Gastrocnemius medialis (tissue), 4 donors: Measurements from ENCODE around the gene TIMM8B. TPM values are rescaled to one million over a fixed set of nuclear protein-coding genes. Genes with fewer than 3 reads are reported as not detected.

ENCODE experiments used
- ATAC-seq, 2 donors: fragments of 150-250 bp; one replicate each; pipeline ENCODE4 v1.9.1; 2016
- DNase-seq, 2 donors: peaks; one replicate each; pipeline ENCODE4 v3.0.0-alpha.2; 2019
- H3K27ac ChIP-seq, 4 donors: fragments of 200-600 bp; sonication (generic); 1 replicate in 1 of 4; 2 replicates in 3 of 4; pipeline ENCODE4 v1.5.1; 2016 to 2018; ENCODE audit warnings: mild to moderate bottlenecking in 2 of 4, moderate library complexity in 1 of 4
- H3K27me3 ChIP-seq, 3 donors: fragments of 200-600 bp; sonication (generic) in 2 of 3; 1 replicate in 1 of 3; 2 replicates in 2 of 3; pipeline versions ENCODE4 v1.5.1 to v1.6.0; 2016 to 2019; ENCODE audit warnings: mild to moderate bottlenecking in 1 of 3, moderate library complexity in 1 of 3
- H3K36me3 ChIP-seq, 2 donors: fragments of 200-600 bp; sonication (generic) in 1 of 2; one replicate each; pipeline ENCODE4 v1.5.1; 2017 to 2018
- H3K4me1 ChIP-seq, 2 donors: fragments of 200-600 bp; sonication (generic) in 1 of 2; one replicate each; pipeline ENCODE4 v1.5.1; 2016 to 2017; ENCODE audit warnings: mild to moderate bottlenecking in 2 of 2
- H3K4me3 ChIP-seq, 4 donors: fragments of 200-600 bp; sonication (generic) in 3 of 4; 1 replicate in 1 of 4; 2 replicates in 3 of 4; pipeline ENCODE4 v1.5.1; 2016 to 2019; ENCODE audit warnings: mild to moderate bottlenecking in 2 of 4
- H3K9me3 ChIP-seq, 3 donors: fragments of 200-600 bp; sonication (generic) in 2 of 3; 1 replicate in 1 of 3; 2 replicates in 2 of 3; pipeline ENCODE4 v1.5.1; 2016 to 2019
- CTCF ChIP-seq, 5 experiments: fragments of 450-650 bp in 3 of 5; fragments of 200-600 bp in 2 of 5; sonication (generic) in 2 of 5; IDR thresholded peaks in 4 of 5; conservative IDR thresholded peaks in 1 of 5; 1 replicate in 4 of 5; 2 replicates in 1 of 5; pipeline ENCODE4 v1.5.1; 2016 to 2019; ENCODE audit warnings: antibody characterized with exemption in 5 of 5, mild to moderate bottlenecking in 3 of 5, moderate library complexity in 3 of 5
- POLR2A ChIP-seq, 2 donors: fragments of 450-650 bp; IDR thresholded peaks; one replicate each; pipeline ENCODE4 v1.6.1; 2017; ENCODE audit warnings: antibody characterized with exemption in 2 of 2, mild to moderate bottlenecking in 2 of 2, moderate library complexity in 2 of 2
- in situ Hi-C, 4 donors: fragments of 200-750 bp; cut with MboI; loops; one replicate each; pipeline versions ENCODE4 v1.15.0 to v1.8.0; 2017; ENCODE audit warnings: low sequenced_read_pairs in 4 of 4
- intact Hi-C: fragments of 100-400 bp; cut with DNase I; formaldehyde crosslinking; loops from one replicate; pipeline ENCODE4 v1.15.1; 2023; ENCODE audit warnings: low total_unique reads
- total RNA-seq, 4 donors: library from RNA; depleted of rRNA; stranded (reverse); fragments of >200 nt; gene quantifications; one replicate each; pipeline versions ENCODE4 v1.1.0 to v1.2.3, GENCODE V29; 2016

Gene TIMM8B
- total RNA-seq, 4 donors from 2014 or later: 60.3 to 93.2 (median 69.4) TPM

GRCh38 chr11:112082729-112083128 is 3.8 kb downstream of the TIMM8B start:
- Histone ChIP-seq H3K36me3 (peaks cover 0 to 66% of the 10 kb centered on the region in 2 donors), H3K27me3 (no peaks in the 10 kb centered on the region), H3K9me3 (no peaks in the 10 kb centered on the region), H3K27ac (peak overlapping the region; percentile 79 to 97 (median 90)), H3K4me1 (peaks cover 15 to 32% of the 10 kb centered on the region in 2 donors), H3K4me3 (no peak overlapping the region)
- ATAC-seq: peak; percentile 45
- in situ Hi-C loops: loop anchor here in 1 of 4 donors (10.0 kb wide), 1 partner anchor 208 kb away; the partner anchor contains the start of genes ALG9, CFAP68 and FDXACB1
- TF ChIP-seq CTCF (IDR thresholded peaks at IDR 0.05 in 4 of 5, conservative IDR thresholded peaks at IDR 0.05 in 1 of 5): no peak
- TF ChIP-seq POLR2A (IDR thresholded peaks at IDR 0.05): peak; percentile 51 to 66
- intact Hi-C loops: loop anchor here (10.0 kb wide), 2 partner anchors 148 to 1232 kb away; partner anchors contain the start of genes DIXDC1 and TTC12
- peak; percentile 26 to 61 for DNase-seq

- Histone ChIP-seq H3K9me3 (no peaks in the 10 kb centered on the region), H3K27ac (peak within 1 kb of the TSS; percentile 82 to 96 (median 88)), H3K27me3 (no peaks in the 10 kb centered on the region), H3K36me3 (peaks cover 0 to 33% of the 10 kb centered on the region in 2 donors), H3K4me3 (peak within 1 kb of the TSS; percentile 70 to 86 (median 83)), H3K4me1 (peaks cover 15 to 22% of the 10 kb centered on the region in 2 donors)
- ATAC-seq (peak; percentile 91 to 94), DNase-seq (peak; percentile 52 to 69)
- in situ Hi-C loops: loop anchor here in 1 of 4 donors (10.0 kb wide), 1 partner anchor 199 kb away; the partner anchor contains the start of genes ALG9, CFAP68 and FDXACB1
- no peak for TF ChIP-seq CTCF (IDR thresholded peaks at IDR 0.05 in 4 of 5, conservative IDR thresholded peaks at IDR 0.05 in 1 of 5)
- peak in 1 of 2 donors; percentile 43 for TF ChIP-seq POLR2A (IDR thresholded peaks at IDR 0.05)
- intact Hi-C loops: no loop called here
These were observed 12.4 kb downstream of the TIMM8B start, which contains the start of the genes NKAPD1 and PIH1D2 for GRCh38 chr11:112073941-112074811. TSS of gene NKAPD1 (plus strand) at chr11:112074299. CDS start at chr11:112075575, 1,276 bp downstream. TSS of gene PIH1D2 (minus strand) at chr11:112074017. CDS start at chr11:112073174, 843 bp downstream.

GRCh38 chr11:112062923-112063322 is 23.6 kb downstream of the TIMM8B start:
- TF ChIP-seq POLR2A (IDR thresholded peaks at IDR 0.05): no peak
- TF ChIP-seq CTCF (IDR thresholded peaks at IDR 0.05 in 4 of 5, conservative IDR thresholded peaks at IDR 0.05 in 1 of 5): no peak
- Histone ChIP-seq H3K27me3 (no peaks in the 10 kb centered on the region), H3K4me1 (no peaks in the 10 kb centered on the region), H3K4me3 (no peak overlapping the region), H3K27ac (no peak overlapping the region), H3K9me3 (no peaks in the 10 kb centered on the region), H3K36me3 (peaks cover 3 to 55% of the 10 kb centered on the region in 2 donors)
- ATAC-seq: no peak
- DNase-seq: no peak
- in situ Hi-C loops (no loop called here), intact Hi-C loops (no loop called here)

- H3K9me3 ChIP-seq: no peaks in the 10 kb centered on the region
- H3K27ac ChIP-seq: no peak overlapping the region
- TF ChIP-seq CTCF (IDR thresholded peaks at IDR 0.05 in 4 of 5, conservative IDR thresholded peaks at IDR 0.05 in 1 of 5) (no peak), POLR2A (IDR thresholded peaks at IDR 0.05) (no peak)
- H3K27me3 ChIP-seq: no peaks in the 10 kb centered on the region
- peaks cover 5 to 81% of the 10 kb centered on the region in 2 donors for H3K36me3 ChIP-seq
- ATAC-seq (no peak), DNase-seq (no peak)
- no peak overlapping the region for H3K4me3 ChIP-seq
- in situ Hi-C loops: no loop called here
- no peaks in the 10 kb centered on the region for H3K4me1 ChIP-seq
- intact Hi-C loops: no loop called here
These were observed 28.5 kb downstream of the TIMM8B start for GRCh38 chr11:112058103-112058502.
